ENCODE data around the gene ATP8A2.
"Not testable (repeated sequence)": the region's sequence is repeated elsewhere in the genome, so short reads cannot be mapped to it uniquely, and the experiment has no call there.

Gene ATP8A2

GRCh38 chr13:25946321-25946720 lies 574.5 kb downstream of the ATP8A2 start:
- no peak for DNase-seq (ENCODE audit: low read depth in 1 of 2, low spot score in 1 of 2)

GRCh38 chr13:25948910-25949309 lies 577.1 kb downstream of the ATP8A2 start:
- no peak for DNase-seq (ENCODE audit: low read depth in 1 of 2, low spot score in 1 of 2)

- DNase-seq (ENCODE audit: low read depth in 1 of 2, low spot score in 1 of 2), result no peak
Observed at GRCh38 chr13:25951831-25952230, 580.1 kb downstream of the ATP8A2 start.

GRCh38 chr13:25954080-25954479 lies 582.3 kb downstream of the ATP8A2 start:
- DNase-seq (ENCODE audit: low read depth in 1 of 2, low spot score in 1 of 2), result not testable (repeated sequence)

GRCh38 chr13:25954943-25955342 lies 583.2 kb downstream of the ATP8A2 start:
- DNase-seq (ENCODE audit: low read depth in 1 of 2, low spot score in 1 of 2), result not testable (repeated sequence)

GRCh38 chr13:25958986-25959385 lies 587.2 kb downstream of the ATP8A2 start:
- DNase-seq (ENCODE audit: low read depth in 1 of 2, low spot score in 1 of 2), result no peak

- DNase-seq (ENCODE audit: low read depth in 1 of 2, low spot score in 1 of 2), result no peak
Observed at GRCh38 chr13:25961294-25961693, 589.5 kb downstream of the ATP8A2 start.

GRCh38 chr13:25963674-25964073 lies 591.9 kb downstream of the ATP8A2 start:
- DNase-seq (ENCODE audit: low read depth in 1 of 2, low spot score in 1 of 2), result no peak

- no peak for DNase-seq (ENCODE audit: low read depth in 1 of 2, low spot score in 1 of 2)
Observed at GRCh38 chr13:25965596-25965995, 593.8 kb downstream of the ATP8A2 start.

GRCh38 chr13:25966086-25966485 lies 594.3 kb downstream of the ATP8A2 start:
- DNase-seq (ENCODE audit: low read depth in 1 of 2, low spot score in 1 of 2), result no peak

- DNase-seq (ENCODE audit: low read depth in 1 of 2, low spot score in 1 of 2), result no peak
Observed at GRCh38 chr13:25967144-25967543, 595.4 kb downstream of the ATP8A2 start.

GRCh38 chr13:25971047-25971446 lies 599.3 kb downstream of the ATP8A2 start:
- DNase-seq (ENCODE audit: low read depth in 1 of 2, low spot score in 1 of 2), result no peak

- DNase-seq (ENCODE audit: low read depth in 1 of 2, low spot score in 1 of 2), result peak; percentile 13 to 16
Observed at GRCh38 chr13:25971459-25972145, 599.8 kb downstream of the ATP8A2 start.

GRCh38 chr13:25973085-25973484 lies 601.3 kb downstream of the ATP8A2 start:
- DNase-seq (ENCODE audit: low read depth in 1 of 2, low spot score in 1 of 2), result no peak

GRCh38 chr13:25973576-25973975 lies 601.8 kb downstream of the ATP8A2 start:
- DNase-seq (ENCODE audit: low read depth in 1 of 2, low spot score in 1 of 2), result no peak

GRCh38 chr13:25977216-25977615 lies 605.4 kb downstream of the ATP8A2 start:
- DNase-seq (ENCODE audit: low read depth in 1 of 2, low spot score in 1 of 2), result no peak

GRCh38 chr13:25977671-25978070 lies 605.9 kb downstream of the ATP8A2 start:
- no peak for DNase-seq (ENCODE audit: low read depth in 1 of 2, low spot score in 1 of 2)

GRCh38 chr13:25978961-25979360 lies 607.2 kb downstream of the ATP8A2 start:
- DNase-seq (ENCODE audit: low read depth in 1 of 2, low spot score in 1 of 2), result no peak

- no peak for DNase-seq (ENCODE audit: low read depth in 1 of 2, low spot score in 1 of 2)
Observed at GRCh38 chr13:25979371-25979770, 607.6 kb downstream of the ATP8A2 start.

- DNase-seq (ENCODE audit: low read depth in 1 of 2, low spot score in 1 of 2), result no peak
Observed at GRCh38 chr13:25980255-25980654, 608.5 kb downstream of the ATP8A2 start.

- DNase-seq (ENCODE audit: low read depth in 1 of 2, low spot score in 1 of 2), result no peak
Observed at GRCh38 chr13:25981060-25981459, 609.3 kb downstream of the ATP8A2 start.

GRCh38 chr13:25982907-25983306 lies 611.1 kb downstream of the ATP8A2 start:
- no peak for DNase-seq (ENCODE audit: low read depth in 1 of 2, low spot score in 1 of 2)

- DNase-seq (ENCODE audit: low read depth in 1 of 2, low spot score in 1 of 2), result no peak
Observed at GRCh38 chr13:25987987-25988386, 616.2 kb downstream of the ATP8A2 start.

Measured in activated T-helper 1 cell treated with anti-CD3 and anti-CD28 coated beads, Interleukin-2, amount 50 U/mL, for 16 hours (primary cell).